Thoracic aorta (tissue), 2 donors: Measurements from ENCODE around the gene MTCL1. TPM values are rescaled to one million over a fixed set of nuclear protein-coding genes. Genes with fewer than 3 reads are reported as not detected.

ENCODE experiments used
- ATAC-seq: fragments of 150-250 bp; one replicate; pipeline ENCODE4 v1.8.0; 2017; ENCODE audit warnings: low read depth; ENCODE audit not compliant: insufficient number of reproducible peaks, low FRiP score
- DNase-seq: peaks from one replicate; pipeline ENCODE4 v3.0.0-alpha.2; 2020; ENCODE audit warnings: low spot score
- H3K27ac ChIP-seq, 2 donors: fragments of 200-600 bp; sonication (generic); 1 replicate in 1 of 2; 2 replicates in 1 of 2; pipeline ENCODE4 v1.5.1; 2016; ENCODE audit warnings: mild to moderate bottlenecking in 2 of 2, moderate library complexity in 2 of 2
- H3K27me3 ChIP-seq: fragments of 200-600 bp; sonication (generic); replicated peaks from 2 replicates; pipeline ENCODE4 v1.6.0; 2016; ENCODE audit warnings: mild to moderate bottlenecking; ENCODE audit not compliant: insufficient read depth
- H3K36me3 ChIP-seq: fragments of 200-600 bp; sonication (generic); one replicate; pipeline ENCODE4 v1.5.1; 2016
- H3K4me1 ChIP-seq, 2 donors: fragments of 200-600 bp; sonication (generic); 1 replicate in 1 of 2; 2 replicates in 1 of 2; pipeline versions ENCODE4 v1.5.1 to v1.6.0; 2016; ENCODE audit warnings: low read depth in 2 of 2, mild to moderate bottlenecking in 1 of 2; ENCODE audit not compliant: control insufficient read depth in 1 of 2
- H3K4me3 ChIP-seq: fragments of 200-600 bp; sonication (generic); 2 replicates; pipeline ENCODE4 v1.5.1; 2016; ENCODE audit warnings: mild to moderate bottlenecking
- H3K9me3 ChIP-seq: fragments of 200-600 bp; sonication (generic); 2 replicates; pipeline ENCODE4 v1.5.1; 2016
- total RNA-seq, 2 donors: library from RNA; depleted of rRNA; stranded (reverse); fragments of >200 nt; gene quantifications; one replicate each; pipeline versions ENCODE4 v1.1.0 to v1.2.3, GENCODE V29; 2016
- TF ChIP-seq, protein P1 (sequence below): fragments of 200-600 bp; sonication (generic); IDR thresholded peaks from one replicate; pipeline ENCODE4 v1.5.1; 2019; ENCODE audit warnings: antibody characterized with exemption

MTCL1 gene
- total RNA-seq, 2 donors from 2014 or later, result 9.9 to 23.3 TPM

DNA sequence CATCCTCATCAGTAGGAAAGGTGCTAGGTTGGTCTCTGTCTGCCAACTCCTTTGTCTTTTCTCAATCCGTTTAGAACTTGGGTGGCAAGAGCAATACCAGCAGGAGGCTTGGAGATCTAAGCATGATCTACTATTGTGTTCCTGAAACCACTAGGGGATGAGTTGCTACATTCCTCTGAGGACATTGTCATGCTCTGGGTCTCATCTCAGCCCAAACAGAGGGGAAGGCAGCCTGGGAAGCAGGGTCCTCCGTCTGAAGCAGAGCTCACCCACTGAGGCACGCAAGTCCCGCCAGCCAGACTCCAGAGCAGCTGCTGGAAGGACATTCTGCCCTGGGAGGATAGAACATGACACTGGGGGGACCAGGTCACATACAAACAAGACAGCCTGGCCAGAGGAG is 162.9 kb downstream of the MTCL1 start:
- Histone ChIP-seq H3K4me3 (no peak overlapping the region), H3K4me1 (no peaks in the 10 kb centered on the region), H3K36me3 (no peaks in the 10 kb centered on the region), H3K9me3 (no peaks in the 10 kb centered on the region), H3K27me3 (no peaks in the 10 kb centered on the region), H3K27ac (no peak overlapping the region)
- DNase-seq (no peak), ATAC-seq (no peak)
- TF ChIP-seq, protein P1, sequence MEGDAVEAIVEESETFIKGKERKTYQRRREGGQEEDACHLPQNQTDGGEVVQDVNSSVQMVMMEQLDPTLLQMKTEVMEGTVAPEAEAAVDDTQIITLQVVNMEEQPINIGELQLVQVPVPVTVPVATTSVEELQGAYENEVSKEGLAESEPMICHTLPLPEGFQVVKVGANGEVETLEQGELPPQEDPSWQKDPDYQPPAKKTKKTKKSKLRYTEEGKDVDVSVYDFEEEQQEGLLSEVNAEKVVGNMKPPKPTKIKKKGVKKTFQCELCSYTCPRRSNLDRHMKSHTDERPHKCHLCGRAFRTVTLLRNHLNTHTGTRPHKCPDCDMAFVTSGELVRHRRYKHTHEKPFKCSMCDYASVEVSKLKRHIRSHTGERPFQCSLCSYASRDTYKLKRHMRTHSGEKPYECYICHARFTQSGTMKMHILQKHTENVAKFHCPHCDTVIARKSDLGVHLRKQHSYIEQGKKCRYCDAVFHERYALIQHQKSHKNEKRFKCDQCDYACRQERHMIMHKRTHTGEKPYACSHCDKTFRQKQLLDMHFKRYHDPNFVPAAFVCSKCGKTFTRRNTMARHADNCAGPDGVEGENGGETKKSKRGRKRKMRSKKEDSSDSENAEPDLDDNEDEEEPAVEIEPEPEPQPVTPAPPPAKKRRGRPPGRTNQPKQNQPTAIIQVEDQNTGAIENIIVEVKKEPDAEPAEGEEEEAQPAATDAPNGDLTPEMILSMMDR, result no peak

DNA sequence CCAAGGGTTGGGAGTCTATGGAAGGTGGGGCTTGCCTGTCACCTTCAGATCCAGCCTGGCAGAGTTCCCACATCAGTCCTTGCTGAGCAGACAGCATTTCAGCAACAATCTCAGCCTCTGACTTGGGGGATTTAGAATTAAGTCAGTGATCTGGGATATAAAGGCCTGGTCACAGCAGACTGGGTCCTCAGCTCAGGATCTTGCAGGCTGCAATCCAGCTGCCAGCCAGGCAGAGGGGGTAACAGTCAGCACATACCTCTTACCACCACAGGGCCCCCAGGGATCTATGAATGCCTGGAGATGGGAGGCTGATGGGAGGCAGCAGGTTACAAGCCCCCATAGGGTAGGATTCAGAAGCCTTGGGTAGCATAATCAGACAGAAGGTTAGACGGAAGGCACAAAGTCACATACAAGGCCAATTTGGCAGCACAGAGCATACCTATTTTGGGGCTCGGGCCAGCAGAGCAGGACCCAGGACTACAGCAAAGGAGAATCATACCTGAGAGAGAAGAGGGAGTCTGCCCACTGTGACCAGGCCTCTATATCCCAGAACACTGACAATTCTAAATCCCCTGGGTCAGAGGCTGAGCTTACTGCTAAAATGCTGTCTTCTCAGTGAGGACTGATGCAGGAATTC is 163.5 kb downstream of the MTCL1 start:
- H3K36me3 ChIP-seq, result no peaks in the 10 kb centered on the region
- H3K9me3 ChIP-seq, result no peaks in the 10 kb centered on the region
- no peaks in the 10 kb centered on the region for H3K4me1 ChIP-seq
- DNase-seq, result no peak
- TF ChIP-seq, protein P1, result no peak
- ATAC-seq, result no peak
- H3K4me3 ChIP-seq, result no peak overlapping the region
- no peaks in the 10 kb centered on the region for H3K27me3 ChIP-seq
- no peak overlapping the region for H3K27ac ChIP-seq

DNA sequence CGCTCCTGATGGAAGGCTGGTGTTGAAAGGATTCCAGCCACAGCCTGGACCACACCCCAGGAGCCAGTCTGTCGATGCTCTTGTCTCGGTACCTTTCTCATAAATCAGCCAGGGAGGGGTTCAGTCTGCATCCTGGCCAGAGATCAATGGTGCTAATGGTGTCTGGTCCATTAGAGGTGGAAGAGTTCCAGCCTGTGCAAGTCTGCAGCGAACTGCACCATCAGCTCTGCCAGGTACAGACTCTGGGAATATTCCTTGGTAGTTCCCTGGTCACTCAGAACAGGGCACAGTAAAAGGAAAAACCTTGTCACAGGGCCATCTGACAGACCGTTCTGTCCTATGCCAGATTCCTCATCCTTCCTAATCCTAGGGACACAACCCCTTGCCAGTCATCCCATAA is 164.3 kb downstream of the MTCL1 start:
- TF ChIP-seq, protein P1, result no peak
- Histone ChIP-seq H3K4me1 (no peaks in the 10 kb centered on the region), H3K36me3 (no peaks in the 10 kb centered on the region), H3K4me3 (no peak overlapping the region), H3K27me3 (no peaks in the 10 kb centered on the region), H3K27ac (no peak overlapping the region), H3K9me3 (no peaks in the 10 kb centered on the region)
- DNase-seq (no peak), ATAC-seq (no peak)

DNA sequence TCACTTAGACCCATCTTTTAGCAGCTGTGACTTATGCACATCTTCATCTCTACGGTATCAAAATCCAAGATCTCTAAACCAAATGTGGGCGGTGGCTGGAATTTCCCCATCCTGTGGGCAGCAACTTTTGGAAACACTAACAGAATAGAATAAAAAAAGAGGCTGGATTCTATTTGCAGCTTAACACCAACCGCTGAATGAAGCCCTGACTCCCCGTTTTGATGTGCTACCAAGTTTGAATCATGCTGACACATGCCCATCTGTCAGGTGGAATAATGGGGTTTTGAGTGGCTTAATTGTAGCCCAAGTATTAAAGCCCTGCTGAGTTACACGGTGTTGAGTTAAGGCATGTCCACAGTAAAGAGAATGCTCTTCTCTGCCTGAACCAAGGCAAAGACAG is 165.2 kb downstream of the MTCL1 start:
- Histone ChIP-seq H3K4me1 (no peaks in the 10 kb centered on the region), H3K27ac (no peak overlapping the region), H3K27me3 (no peaks in the 10 kb centered on the region), H3K4me3 (no peak overlapping the region), H3K9me3 (no peaks in the 10 kb centered on the region), H3K36me3 (no peaks in the 10 kb centered on the region)
- no peak for DNase-seq
- TF ChIP-seq, protein P1, result no peak
- no peak for ATAC-seq

DNA sequence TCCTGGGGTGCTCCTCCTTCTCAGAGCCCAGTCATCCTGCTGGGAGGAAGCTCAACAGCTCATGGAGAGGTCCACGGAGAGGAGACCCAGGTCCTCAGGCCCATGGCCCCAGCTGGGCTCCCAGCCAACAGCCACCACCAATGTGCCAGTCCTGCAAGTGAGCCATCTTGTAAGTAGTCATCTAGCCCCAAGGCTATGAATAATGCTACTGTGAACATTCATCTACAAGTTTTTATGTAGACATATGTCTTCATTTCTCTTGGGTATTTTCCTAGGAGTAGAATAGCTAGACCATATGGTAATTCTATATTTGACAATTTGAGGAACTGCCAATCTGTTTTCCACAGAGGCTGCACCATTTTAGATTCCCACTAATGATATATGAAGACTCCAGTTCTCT is 166.1 kb downstream of the MTCL1 start:
- no peak overlapping the region for H3K27ac ChIP-seq

More for the DNA sequence above, 166.1 kb downstream of the MTCL1 start:
- ATAC-seq, result no peak
- Histone ChIP-seq H3K4me1 (no peaks in the 10 kb centered on the region), H3K4me3 (no peak overlapping the region), H3K27me3 (no peaks in the 10 kb centered on the region), H3K9me3 (no peaks in the 10 kb centered on the region), H3K36me3 (no peaks in the 10 kb centered on the region)
- DNase-seq, result no peak
- TF ChIP-seq, protein P1, result no peak
